HG03575 (cell line): ENCODE results near the gene DTHD1.

ENCODE experiments used
- ATAC-seq: cut with Tn5 transposase; IDR thresholded peaks from one replicate; pipeline ENCODE4 v1.9.1; 2021; ENCODE audit not compliant: unreplicated experiment, insufficient number of reproducible peaks, low FRiP score; ENCODE audit errors: extremely low read depth

Gene DTHD1

GRCh38 chr4:36267486-36268268, 13.7 kb upstream of the DTHD1 start:
- ATAC-seq: no peak

GRCh38 chr4:36269101-36269500, 12.3 kb upstream of the DTHD1 start:
- no peak for ATAC-seq

GRCh38 chr4:36269533-36270173, 11.8 kb upstream of the DTHD1 start:
- no peak for ATAC-seq

- no peak for ATAC-seq
Measured at GRCh38 chr4:36273276-36273675, 8.1 kb upstream of the DTHD1 start.

GRCh38 chr4:36274158-36274557, 7.3 kb upstream of the DTHD1 start:
- ATAC-seq: no peak

GRCh38 chr4:36277533-36277932, 3.9 kb upstream of the DTHD1 start:
- ATAC-seq: no peak

GRCh38 chr4:36278789-36279188, 2.6 kb upstream of the DTHD1 start:
- no peak for ATAC-seq

GRCh38 chr4:36280555-36280954, 861 bp upstream of the DTHD1 start:
- ATAC-seq: no peak

- no peak for ATAC-seq
Measured at GRCh38 chr4:36282503-36283030, 1.2 kb downstream of the DTHD1 start.

- no peak for ATAC-seq
Measured at GRCh38 chr4:36283912-36284465, 2.6 kb downstream of the DTHD1 start.

GRCh38 chr4:36285784-36286480, 4.5 kb downstream of the DTHD1 start:
- ATAC-seq: peak; percentile 97

- ATAC-seq: no peak
Measured at GRCh38 chr4:36286481-36286871, 5.1 kb downstream of the DTHD1 start.

- ATAC-seq: no peak
Measured at GRCh38 chr4:36288731-36289426, 7.5 kb downstream of the DTHD1 start.

- ATAC-seq: no peak
Measured at GRCh38 chr4:36290641-36291040, 9.2 kb downstream of the DTHD1 start.

GRCh38 chr4:36292556-36293188, 11.3 kb downstream of the DTHD1 start:
- no peak for ATAC-seq

- no peak for ATAC-seq
Measured at GRCh38 chr4:36301127-36301526, 19.7 kb downstream of the DTHD1 start.

GRCh38 chr4:36303426-36304137, 22.2 kb downstream of the DTHD1 start:
- peak; percentile 38 for ATAC-seq

- peak; percentile 23 for ATAC-seq
Measured at GRCh38 chr4:36304138-36304681, 22.8 kb downstream of the DTHD1 start.
